ENCODE results near the gene MSANTD1.

The MSANTD1 gene

GRCh38 chr4:3240936-3241522 is 7.9 kb upstream of the MSANTD1 start:
- no peak for TF ChIP-seq CTCF (IDR thresholded peaks at IDR 0.05)

GRCh38 chr4:3241898-3242524 is 6.9 kb upstream of the MSANTD1 start:
- no peak for TF ChIP-seq CTCF (IDR thresholded peaks at IDR 0.05)

- no peak for TF ChIP-seq CTCF (IDR thresholded peaks at IDR 0.05)
Measured at GRCh38 chr4:3243136-3243780, 5.7 kb upstream of the MSANTD1 start.

GRCh38 chr4:3244002-3244401 is 5.0 kb upstream of the MSANTD1 start:
- TF ChIP-seq CTCF (IDR thresholded peaks at IDR 0.05): no peak

GRCh38 chr4:3244747-3245146 is 4.2 kb upstream of the MSANTD1 start:
- no peak for TF ChIP-seq CTCF (IDR thresholded peaks at IDR 0.05)

GRCh38 chr4:3245676-3246075 is 3.3 kb upstream of the MSANTD1 start:
- no peak for TF ChIP-seq CTCF (IDR thresholded peaks at IDR 0.05)

GRCh38 chr4:3246458-3247398 is 2.2 kb upstream of the MSANTD1 start:
- TF ChIP-seq CTCF (IDR thresholded peaks at IDR 0.05): no peak

Measured in LNCAP (cell line).